Measurements from ENCODE around the gene SUCO.

DNA sequence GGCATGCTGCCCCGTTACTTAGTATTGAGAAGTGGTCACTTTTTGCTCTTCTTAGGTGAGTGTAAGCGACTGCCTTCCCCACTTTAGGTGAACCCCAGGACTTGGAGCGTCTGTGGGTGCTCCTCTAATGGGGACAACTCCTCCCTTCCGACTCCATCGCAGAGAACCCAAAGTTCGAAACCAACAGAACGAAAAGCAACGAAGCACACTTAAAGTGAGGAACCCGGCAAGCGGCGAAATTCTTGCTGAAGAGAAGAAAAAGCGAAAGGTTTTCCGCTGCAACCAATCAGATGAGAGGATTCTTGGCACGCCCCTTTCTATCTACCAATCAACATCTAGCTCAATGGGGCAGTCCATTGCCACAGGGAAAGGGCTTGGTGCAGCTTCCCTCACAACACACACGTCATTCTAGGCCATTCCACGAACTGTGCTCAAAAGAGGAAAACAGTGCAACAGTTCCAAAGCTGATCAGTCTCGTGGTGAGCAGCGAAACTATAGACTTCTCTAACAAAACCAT is 709 bp upstream of the SUCO start:
- TF ChIP-seq, protein P1, sequence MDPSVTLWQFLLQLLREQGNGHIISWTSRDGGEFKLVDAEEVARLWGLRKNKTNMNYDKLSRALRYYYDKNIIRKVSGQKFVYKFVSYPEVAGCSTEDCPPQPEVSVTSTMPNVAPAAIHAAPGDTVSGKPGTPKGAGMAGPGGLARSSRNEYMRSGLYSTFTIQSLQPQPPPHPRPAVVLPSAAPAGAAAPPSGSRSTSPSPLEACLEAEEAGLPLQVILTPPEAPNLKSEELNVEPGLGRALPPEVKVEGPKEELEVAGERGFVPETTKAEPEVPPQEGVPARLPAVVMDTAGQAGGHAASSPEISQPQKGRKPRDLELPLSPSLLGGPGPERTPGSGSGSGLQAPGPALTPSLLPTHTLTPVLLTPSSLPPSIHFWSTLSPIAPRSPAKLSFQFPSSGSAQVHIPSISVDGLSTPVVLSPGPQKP (IDR thresholded peaks at IDR 0.05; ENCODE audit: borderline replicate concordance, low read depth, low read length) = no peak
- TF ChIP-seq, protein P2, sequence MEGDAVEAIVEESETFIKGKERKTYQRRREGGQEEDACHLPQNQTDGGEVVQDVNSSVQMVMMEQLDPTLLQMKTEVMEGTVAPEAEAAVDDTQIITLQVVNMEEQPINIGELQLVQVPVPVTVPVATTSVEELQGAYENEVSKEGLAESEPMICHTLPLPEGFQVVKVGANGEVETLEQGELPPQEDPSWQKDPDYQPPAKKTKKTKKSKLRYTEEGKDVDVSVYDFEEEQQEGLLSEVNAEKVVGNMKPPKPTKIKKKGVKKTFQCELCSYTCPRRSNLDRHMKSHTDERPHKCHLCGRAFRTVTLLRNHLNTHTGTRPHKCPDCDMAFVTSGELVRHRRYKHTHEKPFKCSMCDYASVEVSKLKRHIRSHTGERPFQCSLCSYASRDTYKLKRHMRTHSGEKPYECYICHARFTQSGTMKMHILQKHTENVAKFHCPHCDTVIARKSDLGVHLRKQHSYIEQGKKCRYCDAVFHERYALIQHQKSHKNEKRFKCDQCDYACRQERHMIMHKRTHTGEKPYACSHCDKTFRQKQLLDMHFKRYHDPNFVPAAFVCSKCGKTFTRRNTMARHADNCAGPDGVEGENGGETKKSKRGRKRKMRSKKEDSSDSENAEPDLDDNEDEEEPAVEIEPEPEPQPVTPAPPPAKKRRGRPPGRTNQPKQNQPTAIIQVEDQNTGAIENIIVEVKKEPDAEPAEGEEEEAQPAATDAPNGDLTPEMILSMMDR (conservative IDR thresholded peaks at IDR 0.05; ENCODE audit: low read depth, low read length) = no peak
- TF ChIP-seq POLR2A (IDR thresholded peaks at IDR 0.05; ENCODE audit: low read depth, low read length) = peak; percentile 41; the same call in 1 of the 2 replicates
- TF ChIP-seq RAD21 (IDR thresholded peaks at IDR 0.05; ENCODE audit: low read length) = no peak

Data from IMR-90 (cell line).